ENCODE results near the gene ARID5B. TPM values are rescaled to one million over a fixed set of nuclear protein-coding genes. Genes with fewer than 3 reads are reported as not detected.
A peak's percentile ranks its signal among the peaks of the same experiment; 100 is the strongest.

ARID5B gene
- total and polyA plus RNA-seq, 5 donors, result 13.7 to 31.8 (median 19.3) TPM

DNA sequence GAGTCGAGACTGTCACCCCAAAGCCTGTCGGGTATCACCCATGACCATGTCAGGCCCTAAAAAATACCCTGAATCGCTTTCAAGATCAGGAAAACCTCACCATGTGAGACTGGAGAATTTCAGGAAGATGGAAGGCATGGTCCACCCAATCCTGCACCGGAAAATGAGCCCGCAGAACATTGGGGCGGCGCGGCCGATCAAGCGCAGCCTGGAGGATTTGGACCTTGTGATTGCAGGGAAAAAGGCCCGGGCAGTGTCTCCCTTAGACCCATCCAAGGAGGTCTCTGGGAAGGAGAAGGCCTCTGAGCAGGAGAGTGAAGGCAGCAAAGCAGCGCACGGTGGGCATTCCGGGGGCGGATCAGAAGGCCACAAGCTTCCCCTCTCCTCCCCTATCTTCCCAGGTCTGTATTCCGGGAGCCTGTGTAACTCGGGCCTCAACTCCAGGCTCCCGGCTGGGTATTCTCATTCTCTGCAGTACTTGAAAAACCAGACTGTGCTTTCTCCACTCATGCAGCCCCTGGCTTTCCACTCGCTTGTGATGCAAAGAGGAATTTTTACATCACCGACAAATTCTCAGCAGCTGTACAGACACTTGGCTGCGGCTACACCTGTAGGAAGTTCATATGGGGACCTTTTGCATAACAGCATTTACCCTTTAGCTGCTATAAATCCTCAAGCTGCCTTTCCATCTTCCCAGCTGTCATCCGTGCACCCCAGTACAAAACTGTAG is 191.0 kb downstream of the ARID5B start:
- H3K4me1 ChIP-seq (ENCODE audit: control insufficient read depth, insufficient read depth, low read length), result peaks cover 8% of the 10 kb centered on the region
- DNase-seq (no peak), ATAC-seq (no peak)
- H3K9me3 ChIP-seq (ENCODE audit: control insufficient read depth, low read length), result no peaks in the 10 kb centered on the region
- intact Hi-C loops (cut with DNase I), result loop anchor here in 1 of 4 donors (5.0 kb wide), 1 partner anchor 40 kb away; no protein-coding TSS in a partner anchor
- H3K27ac ChIP-seq (ENCODE audit: low read length), result peak overlapping the region; percentile 17
- no peaks in the 10 kb centered on the region for H3K27me3 ChIP-seq (ENCODE audit: control insufficient read depth, insufficient read depth)
- H3K4me3 ChIP-seq (ENCODE audit: low read length), result no peak overlapping the region
- 92% methylated on average over 22 of the region's 22 CpGs for WGBS

DNA sequence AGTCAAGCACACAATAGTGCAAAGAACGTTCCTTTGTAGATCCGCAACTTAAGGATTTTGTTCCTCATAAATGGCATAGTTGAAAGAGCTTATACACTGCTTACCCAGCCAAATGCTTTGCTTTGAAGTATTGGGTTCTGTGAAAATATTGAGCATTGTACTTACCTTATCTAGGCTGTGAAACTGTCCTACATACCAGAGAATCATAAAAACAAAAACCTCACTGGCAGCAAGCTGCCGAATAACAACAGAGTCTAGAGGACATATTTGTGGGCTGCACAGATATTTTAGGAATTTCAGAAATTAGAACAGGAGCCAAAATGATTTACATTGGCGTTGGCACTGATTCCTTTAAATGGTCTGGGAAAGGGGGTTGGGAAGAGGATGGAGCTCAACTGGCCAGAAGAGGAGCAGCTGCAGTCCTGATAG is 192.4 kb downstream of the ARID5B start:
- DNase-seq (no peak), ATAC-seq (peak in 1 of 2 donors; percentile 32)
- WGBS, result 43% methylated on average over 4 of the region's 4 CpGs
- H3K4me1 ChIP-seq (ENCODE audit: control insufficient read depth, insufficient read depth, low read length), result peaks cover 8% of the 10 kb centered on the region
- H3K27me3 ChIP-seq (ENCODE audit: control insufficient read depth, insufficient read depth), result no peaks in the 10 kb centered on the region
- H3K9me3 ChIP-seq (ENCODE audit: control insufficient read depth, low read length), result no peaks in the 10 kb centered on the region
- H3K4me3 ChIP-seq (ENCODE audit: low read length), result no peak overlapping the region
- H3K27ac ChIP-seq (ENCODE audit: low read length), result peak overlapping the region; percentile 44
- intact Hi-C loops (cut with DNase I), result loop anchor here in 1 of 4 donors (5.0 kb wide), 1 partner anchor 42 kb away; no protein-coding TSS in a partner anchor

GRCh38 chr10:62095181-62096122 is 194.0 kb downstream of the ARID5B start:
- no peak for ATAC-seq
- Histone ChIP-seq H3K27ac (ENCODE audit: low read length) (no peak overlapping the region), H3K9me3 (ENCODE audit: control insufficient read depth, low read length) (no peaks in the 10 kb centered on the region), H3K4me1 (ENCODE audit: control insufficient read depth, insufficient read depth, low read length) (peaks cover 8% of the 10 kb centered on the region), H3K27me3 (ENCODE audit: control insufficient read depth, insufficient read depth) (no peaks in the 10 kb centered on the region), H3K4me3 (ENCODE audit: low read length) (no peak overlapping the region)
- 46% methylated on average over 12 of the region's 12 CpGs for WGBS
- intact Hi-C loops (cut with DNase I), result no loop called here
- no peak for DNase-seq

- ATAC-seq, result no peak
These were observed 194.9 kb downstream of the ARID5B start for GRCh38 chr10:62096256-62096933.

DNA sequence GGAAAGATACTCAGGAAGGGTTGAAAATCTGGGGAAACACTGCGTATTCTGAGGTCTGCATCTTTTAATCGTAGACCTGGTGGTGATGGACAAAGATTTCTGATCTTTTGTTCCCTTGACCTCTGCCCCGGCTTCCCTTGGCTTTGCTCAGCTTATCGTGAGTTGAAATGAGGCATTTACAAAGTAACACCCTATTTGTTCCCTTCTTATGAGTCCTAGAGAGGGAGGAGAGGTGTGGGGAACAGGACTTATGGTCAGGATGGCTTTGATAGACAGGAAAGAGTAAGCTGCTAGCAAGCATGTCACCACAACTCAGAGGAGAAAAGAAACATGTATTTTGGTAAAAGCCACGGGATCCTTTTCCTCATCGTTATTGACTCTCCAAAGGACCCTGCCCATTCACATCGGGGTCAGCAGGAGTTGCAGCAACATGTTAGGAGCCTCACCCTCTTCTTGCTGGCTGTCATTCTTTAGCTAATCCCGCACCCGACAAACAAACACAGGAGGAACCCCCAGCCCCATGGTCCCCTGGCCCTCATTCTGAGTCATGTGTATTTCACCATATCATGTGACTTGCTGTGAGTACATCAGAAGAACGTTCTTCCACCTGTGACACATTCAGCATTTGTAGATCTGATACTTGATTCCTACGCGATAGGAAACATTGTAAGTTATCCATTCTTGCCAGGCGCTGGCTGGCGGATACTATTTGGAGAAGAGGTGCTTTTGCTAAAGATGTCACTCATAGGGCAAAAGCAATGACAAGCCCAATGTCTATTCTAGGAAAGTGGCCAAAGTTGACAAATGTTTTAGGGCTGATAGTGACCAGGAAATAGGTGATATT is 197.0 kb downstream of the ARID5B start:
- 71% methylated on average over 14 of the region's 14 CpGs for WGBS
- H3K4me1 ChIP-seq (ENCODE audit: control insufficient read depth, insufficient read depth, low read length), result peaks cover 4% of the 10 kb centered on the region
- intact Hi-C loops (cut with DNase I), result no loop called here
- no peaks in the 10 kb centered on the region for H3K27me3 ChIP-seq (ENCODE audit: control insufficient read depth, insufficient read depth)
- no peaks in the 10 kb centered on the region for H3K9me3 ChIP-seq (ENCODE audit: control insufficient read depth, low read length)
- H3K27ac ChIP-seq (ENCODE audit: low read length), result peak overlapping the region; percentile 3
- H3K4me3 ChIP-seq (ENCODE audit: low read length), result no peak overlapping the region
- peak in 1 of 3 donors; percentile 32 for DNase-seq
- ATAC-seq, result peak; percentile 21 to 28

More at GRCh38 chr10:62096256-62096933, 194.9 kb downstream of the ARID5B start:
- Histone ChIP-seq H3K9me3 (ENCODE audit: control insufficient read depth, low read length) (no peaks in the 10 kb centered on the region), H3K4me1 (ENCODE audit: control insufficient read depth, insufficient read depth, low read length) (peaks cover 8% of the 10 kb centered on the region), H3K27me3 (ENCODE audit: control insufficient read depth, insufficient read depth) (no peaks in the 10 kb centered on the region), H3K27ac (ENCODE audit: low read length) (no peak overlapping the region), H3K4me3 (ENCODE audit: low read length) (no peak overlapping the region)
- intact Hi-C loops (cut with DNase I), result no loop called here
- DNase-seq, result no peak
- 68% methylated on average over 4 of the region's 4 CpGs for WGBS

DNA sequence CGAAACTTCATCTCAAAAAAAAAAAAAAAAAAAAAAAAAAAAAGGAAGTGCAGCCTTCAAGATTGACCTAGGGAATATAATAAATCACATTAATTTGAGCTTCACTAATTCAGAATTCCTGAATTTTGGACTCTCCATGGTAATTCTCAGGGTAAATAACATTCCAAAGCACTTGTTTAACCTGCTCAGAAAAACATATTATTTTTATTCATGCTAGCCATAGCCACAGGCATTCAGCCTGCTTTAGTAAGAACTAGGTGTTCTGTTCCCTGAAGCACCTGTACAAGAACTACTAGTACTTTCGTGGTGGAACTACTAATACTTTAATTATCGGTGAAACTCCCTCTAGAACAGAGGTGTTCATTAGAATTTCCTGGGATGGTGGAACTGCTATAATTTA is 197.8 kb downstream of the ARID5B start:
- 89% methylated on average over 3 of the region's 3 CpGs for WGBS
- H3K9me3 ChIP-seq (ENCODE audit: control insufficient read depth, low read length), result no peaks in the 10 kb centered on the region
- H3K4me1 ChIP-seq (ENCODE audit: control insufficient read depth, insufficient read depth, low read length), result peaks cover 4% of the 10 kb centered on the region
- no peak for ATAC-seq
- H3K4me3 ChIP-seq (ENCODE audit: low read length), result no peak overlapping the region
- no peak overlapping the region for H3K27ac ChIP-seq (ENCODE audit: low read length)
- H3K27me3 ChIP-seq (ENCODE audit: control insufficient read depth, insufficient read depth), result no peaks in the 10 kb centered on the region
- no peak for DNase-seq
- intact Hi-C loops (cut with DNase I), result no loop called here

DNA sequence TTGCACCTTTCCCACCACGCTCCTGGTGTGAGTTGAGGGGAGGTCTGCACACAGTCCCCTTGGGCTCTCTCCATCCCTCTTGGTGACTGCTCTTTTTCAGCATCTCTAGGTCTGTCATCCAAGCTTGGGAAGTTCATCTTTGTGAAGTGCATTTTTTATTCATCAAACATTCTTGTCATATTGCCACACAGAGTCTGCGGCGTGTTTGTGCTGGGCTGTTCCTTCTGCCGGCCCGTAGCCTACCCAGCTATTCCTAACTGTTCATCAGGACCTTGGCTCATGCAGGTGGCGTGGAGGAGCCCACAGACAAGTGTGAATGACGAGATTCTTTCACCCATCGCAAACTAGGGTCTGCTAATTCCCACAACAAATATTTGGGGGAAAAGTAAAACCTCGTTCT is 202.4 kb downstream of the ARID5B start:
- 87% methylated on average over 9 of the region's 9 CpGs for WGBS
- no peak overlapping the region for H3K4me3 ChIP-seq (ENCODE audit: low read length)
- ATAC-seq (no peak), DNase-seq (no peak)
- H3K4me1 ChIP-seq (ENCODE audit: control insufficient read depth, insufficient read depth, low read length), result no peaks in the 10 kb centered on the region
- intact Hi-C loops (cut with DNase I), result no loop called here
- H3K27ac ChIP-seq (ENCODE audit: low read length), result no peak overlapping the region
- no peaks in the 10 kb centered on the region for H3K27me3 ChIP-seq (ENCODE audit: control insufficient read depth, insufficient read depth)
- no peaks in the 10 kb centered on the region for H3K9me3 ChIP-seq (ENCODE audit: control insufficient read depth, low read length)

- no peak overlapping the region for H3K27ac ChIP-seq (ENCODE audit: low read length)
- intact Hi-C loops (cut with DNase I), result no loop called here
- no peaks in the 10 kb centered on the region for H3K9me3 ChIP-seq (ENCODE audit: control insufficient read depth, low read length)
- H3K4me1 ChIP-seq (ENCODE audit: control insufficient read depth, insufficient read depth, low read length), result no peaks in the 10 kb centered on the region
- ATAC-seq (no peak), DNase-seq (no peak)
- H3K27me3 ChIP-seq (ENCODE audit: control insufficient read depth, insufficient read depth), result no peaks in the 10 kb centered on the region
- H3K4me3 ChIP-seq (ENCODE audit: low read length), result no peak overlapping the region
These were observed 205.5 kb downstream of the ARID5B start for GRCh38 chr10:62106929-62107519.

DNA sequence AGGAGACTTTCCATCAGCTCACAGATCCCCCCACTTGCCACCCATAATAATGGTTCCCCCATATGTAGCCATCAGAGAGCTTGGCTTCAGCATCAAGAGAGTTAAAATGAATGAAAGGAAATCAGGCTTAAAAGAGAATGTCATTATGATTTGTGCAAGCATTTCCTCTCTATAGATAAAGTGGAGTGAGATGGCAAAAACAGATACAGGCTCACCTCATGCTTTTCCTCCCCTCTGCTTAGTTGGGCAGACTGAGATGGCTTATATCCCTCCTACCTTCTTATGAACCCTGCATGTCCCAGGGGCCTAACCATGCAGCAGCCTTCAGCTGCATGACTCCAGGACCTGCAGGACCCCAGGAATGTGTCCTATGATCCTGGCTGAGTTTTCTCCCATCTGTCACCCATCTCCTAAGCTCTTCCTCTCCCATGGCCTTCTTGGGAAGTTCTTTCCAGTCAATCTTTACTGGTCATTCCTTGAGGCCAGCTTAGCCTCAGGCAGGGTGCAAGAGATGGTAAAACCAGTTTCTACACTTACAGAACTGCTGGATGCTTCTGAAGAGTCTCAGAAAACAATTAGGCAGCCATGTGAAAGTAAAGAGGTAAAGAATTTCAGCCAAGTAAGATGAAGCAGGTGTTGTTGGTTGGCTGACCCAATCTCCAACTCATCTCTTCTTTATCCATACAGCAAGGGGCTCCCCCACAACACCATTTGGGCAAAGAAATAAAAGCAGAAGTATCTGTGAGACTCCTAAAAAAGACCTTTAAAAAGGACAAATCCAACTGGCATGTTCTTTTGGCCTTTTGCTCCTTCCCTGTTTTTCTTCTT is 207.5 kb downstream of the ARID5B start:
- Histone ChIP-seq H3K4me3 (ENCODE audit: low read length) (no peak overlapping the region), H3K9me3 (ENCODE audit: control insufficient read depth, low read length) (no peaks in the 10 kb centered on the region), H3K27ac (ENCODE audit: low read length) (no peak overlapping the region), H3K27me3 (ENCODE audit: control insufficient read depth, insufficient read depth) (no peaks in the 10 kb centered on the region), H3K4me1 (ENCODE audit: control insufficient read depth, insufficient read depth, low read length) (no peaks in the 10 kb centered on the region)
- DNase-seq (no peak), ATAC-seq (no peak)
- intact Hi-C loops (cut with DNase I), result no loop called here

All from right cardiac atrium (tissue), 5 donors.